Body of pancreas (tissue), 4 donors: ENCODE measurements around the gene AURKAIP1. TPM values are rescaled to one million over a fixed set of nuclear protein-coding genes. Genes with fewer than 3 reads are reported as not detected.

Source experiments
- ATAC-seq: fragments of 150-250 bp; one replicate; pipeline ENCODE4 v1.9.1; 2016
- DNase-seq, 4 donors: peaks; one replicate each; pipeline ENCODE4 v3.0.0-alpha.2; 2019
- H3K27ac ChIP-seq, 4 donors: fragments of 200-600 bp; sonication (generic); 1 replicate in 3 of 4; 2 replicates in 1 of 4; pipeline versions ENCODE4 v1.5.1 to v1.6.1; 2016 to 2019; ENCODE audit warnings: mild to moderate bottlenecking in 1 of 4, mixed read lengths in 1 of 4, moderate library complexity in 1 of 4
- H3K27me3 ChIP-seq, 2 donors: fragments of 200-600 bp; sonication (generic); one replicate each; pipeline ENCODE4 v1.6.0; 2016; ENCODE audit warnings: mild to moderate bottlenecking in 1 of 2
- H3K36me3 ChIP-seq, 2 donors: fragments of 200-600 bp; sonication (generic); replicated peaks in 1 of 2; 2 replicates each; pipeline ENCODE4 v1.5.1; 2016; ENCODE audit warnings: low read depth in 2 of 2; ENCODE audit not compliant: insufficient read depth in 1 of 2
- H3K4me1 ChIP-seq: fragments of 200-600 bp; sonication (generic); one replicate; pipeline ENCODE4 v1.6.0; 2016
- H3K4me3 ChIP-seq, 2 donors: fragments of 200-600 bp; sonication (generic); 1 replicate in 1 of 2; 2 replicates in 1 of 2; pipeline ENCODE4 v1.5.1; 2016 to 2019
- H3K9me3 ChIP-seq, 3 donors: fragments of 200-600 bp; sonication (generic); 1 replicate in 2 of 3; 2 replicates in 1 of 3; pipeline ENCODE4 v1.5.1; 2016
- POLR2A ChIP-seq, 3 donors: fragments of 450-650 bp; IDR thresholded peaks; one replicate each; pipeline ENCODE4 v1.6.1; 2016; ENCODE audit warnings: antibody characterized with exemption in 3 of 3, mild to moderate bottlenecking in 2 of 3
- WGBS, 2 donors: methylation state at CpG; one replicate each; pipeline ENCODE4 v1.1.5; 2017; 5-methylcytosine and 5-hydroxymethylcytosine counted together
- intact Hi-C: fragments of 100-400 bp; cut with DNase I; formaldehyde crosslinking; loops from one replicate; pipeline ENCODE4 v1.15.1; 2023
- total RNA-seq, 2 donors: library from RNA; depleted of rRNA; stranded (reverse); fragments of >200 nt; gene quantifications; one replicate each; pipeline ENCODE4 v1.1.0, GENCODE V29; 2016
- TF ChIP-seq, protein P1 (sequence below), 7 experiments: fragments of 450-650 bp in 4 of 7; fragments of 200-600 bp in 3 of 7; sonication (generic) in 3 of 7; IDR thresholded peaks; one replicate each; pipeline ENCODE4 v1.5.1; 2016 to 2019; ENCODE audit warnings: antibody characterized with exemption in 7 of 7

Gene AURKAIP1
- total RNA-seq, 2 donors from 2014 or later, result 79.4 to 93.7 TPM

DNA sequence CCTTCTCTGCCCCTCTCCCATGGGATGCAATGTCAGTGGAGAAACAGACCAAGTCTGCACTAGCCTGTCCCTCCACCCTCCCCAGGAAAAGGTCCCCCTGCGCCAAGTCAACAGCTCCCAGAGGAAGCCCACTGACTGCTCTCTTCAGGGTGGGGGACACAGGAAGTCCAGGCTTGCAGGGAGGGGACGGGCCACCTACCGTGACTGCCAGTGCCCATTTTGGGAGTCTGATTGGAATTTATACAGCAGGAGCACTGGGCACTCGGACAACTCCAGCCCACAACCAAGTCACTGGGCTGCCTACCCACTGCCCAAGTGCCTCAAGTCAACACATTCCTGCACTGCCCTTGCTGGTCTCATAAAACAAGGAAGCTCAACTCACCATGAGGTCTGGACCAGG lies 18.0 kb upstream of the AURKAIP1 start:
- 100% methylated on average over 1 to 4 of the region's 4 CpGs for WGBS, 2 donors
- Histone ChIP-seq H3K4me3 (no peak overlapping the region), H3K27ac (no peak overlapping the region), H3K4me1 (peaks cover 14% of the 10 kb centered on the region), H3K9me3 (no peaks in the 10 kb centered on the region), H3K27me3 (no peaks in the 10 kb centered on the region), H3K36me3 (peaks cover 34 to 50% of the 10 kb centered on the region in 2 donors)
- TF ChIP-seq, protein P1, sequence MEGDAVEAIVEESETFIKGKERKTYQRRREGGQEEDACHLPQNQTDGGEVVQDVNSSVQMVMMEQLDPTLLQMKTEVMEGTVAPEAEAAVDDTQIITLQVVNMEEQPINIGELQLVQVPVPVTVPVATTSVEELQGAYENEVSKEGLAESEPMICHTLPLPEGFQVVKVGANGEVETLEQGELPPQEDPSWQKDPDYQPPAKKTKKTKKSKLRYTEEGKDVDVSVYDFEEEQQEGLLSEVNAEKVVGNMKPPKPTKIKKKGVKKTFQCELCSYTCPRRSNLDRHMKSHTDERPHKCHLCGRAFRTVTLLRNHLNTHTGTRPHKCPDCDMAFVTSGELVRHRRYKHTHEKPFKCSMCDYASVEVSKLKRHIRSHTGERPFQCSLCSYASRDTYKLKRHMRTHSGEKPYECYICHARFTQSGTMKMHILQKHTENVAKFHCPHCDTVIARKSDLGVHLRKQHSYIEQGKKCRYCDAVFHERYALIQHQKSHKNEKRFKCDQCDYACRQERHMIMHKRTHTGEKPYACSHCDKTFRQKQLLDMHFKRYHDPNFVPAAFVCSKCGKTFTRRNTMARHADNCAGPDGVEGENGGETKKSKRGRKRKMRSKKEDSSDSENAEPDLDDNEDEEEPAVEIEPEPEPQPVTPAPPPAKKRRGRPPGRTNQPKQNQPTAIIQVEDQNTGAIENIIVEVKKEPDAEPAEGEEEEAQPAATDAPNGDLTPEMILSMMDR (IDR thresholded peaks at IDR 0.05), result no peak
- TF ChIP-seq POLR2A (IDR thresholded peaks at IDR 0.05), result no peak
- intact Hi-C loops, result loop anchor here (10.0 kb wide), 1 partner anchor 102 kb away; no protein-coding TSS in a partner anchor
- DNase-seq (no peak), ATAC-seq (no peak)

DNA sequence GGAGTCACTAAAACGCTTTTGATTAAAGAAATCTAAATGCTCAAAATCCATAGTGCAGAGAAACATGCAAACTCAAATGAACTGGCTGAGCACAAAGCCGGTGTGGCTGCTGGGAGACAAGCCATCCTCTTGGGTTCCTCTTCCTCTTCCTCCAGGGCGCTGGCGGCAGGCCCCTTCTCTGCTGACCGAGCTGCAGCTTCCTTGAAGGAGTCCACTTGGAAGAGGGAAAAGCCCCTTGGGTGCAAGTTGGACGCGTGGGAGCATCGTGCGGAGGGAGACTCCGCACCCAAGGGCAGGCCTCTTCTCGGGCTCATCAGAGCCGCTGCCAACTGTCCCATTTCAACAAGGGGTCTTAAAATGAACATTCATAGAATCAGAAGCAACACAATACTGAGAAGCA lies 16.2 kb upstream of the AURKAIP1 start:
- no peak for TF ChIP-seq POLR2A (IDR thresholded peaks at IDR 0.05)
- TF ChIP-seq, protein P1 (IDR thresholded peaks at IDR 0.05), result no peak
- Histone ChIP-seq H3K27me3 (no peaks in the 10 kb centered on the region), H3K27ac (no peak overlapping the region), H3K4me1 (no peaks in the 10 kb centered on the region), H3K9me3 (no peaks in the 10 kb centered on the region), H3K36me3 (peaks cover 49 to 61% of the 10 kb centered on the region in 2 donors), H3K4me3 (no peak overlapping the region)
- ATAC-seq (no peak), DNase-seq (no peak)
- intact Hi-C loops, result loop anchor here (10.0 kb wide), 1 partner anchor 104 kb away; no protein-coding TSS in a partner anchor
- WGBS, 2 donors, result 83 to 96% methylated on average over 12 of the region's 12 CpGs

DNA sequence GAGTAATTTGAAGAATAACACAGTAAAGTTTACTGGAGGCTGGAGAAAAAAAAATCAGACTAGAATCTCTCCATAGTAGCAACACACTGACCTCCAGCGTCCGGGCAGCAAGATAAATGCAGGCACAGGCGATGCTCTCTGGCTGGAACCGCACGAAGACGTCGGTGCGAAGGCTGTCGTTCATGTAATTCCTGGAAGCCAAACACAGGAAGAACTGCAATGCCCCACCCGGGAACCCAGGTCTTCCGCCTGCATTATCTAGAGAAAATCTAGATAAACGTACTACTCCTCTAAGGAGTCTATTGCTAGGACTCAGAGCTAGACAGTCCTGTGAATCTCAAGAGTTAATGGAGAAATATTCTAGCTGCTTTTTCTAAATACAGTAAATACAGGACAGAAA lies 15.7 kb upstream of the AURKAIP1 start:
- H3K4me1 ChIP-seq, result no peaks in the 10 kb centered on the region
- 82 to 86% methylated on average over 12 of the region's 12 CpGs for WGBS, 2 donors
- H3K27ac ChIP-seq, result no peak overlapping the region
- no peak for ATAC-seq
- no peak for DNase-seq
- no peaks in the 10 kb centered on the region for H3K27me3 ChIP-seq
- TF ChIP-seq POLR2A (IDR thresholded peaks at IDR 0.05), result no peak
- TF ChIP-seq, protein P1 (IDR thresholded peaks at IDR 0.05), result no peak
- intact Hi-C loops, result loop anchor here (10.0 kb wide), 1 partner anchor 104 kb away; no protein-coding TSS in a partner anchor
- H3K9me3 ChIP-seq, result no peaks in the 10 kb centered on the region
- H3K36me3 ChIP-seq, result peaks cover 52 to 62% of the 10 kb centered on the region in 2 donors
- H3K4me3 ChIP-seq, result no peak overlapping the region

DNA sequence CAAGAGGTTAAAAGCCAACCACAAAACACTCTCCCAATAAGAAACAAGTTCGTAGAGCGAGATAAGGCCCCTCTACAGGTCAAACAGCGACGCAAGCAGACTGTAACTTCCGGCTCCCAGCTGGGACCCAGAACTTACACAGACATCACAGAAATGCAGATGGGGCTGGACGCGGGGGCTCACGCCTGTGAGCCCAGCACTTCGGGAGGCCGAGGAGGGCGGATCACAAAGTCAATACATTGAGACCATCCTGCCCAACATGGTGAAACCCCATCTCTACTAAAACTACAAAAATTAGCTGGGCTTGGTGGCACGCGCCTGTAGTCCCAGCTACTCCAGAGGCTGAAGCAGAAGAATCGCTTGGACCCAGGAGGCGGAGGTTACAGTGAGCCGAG lies 13.1 kb upstream of the AURKAIP1 start:
- 96 to 97% methylated on average over 13 to 16 of the region's 16 CpGs for WGBS, 2 donors
- no peaks in the 10 kb centered on the region for H3K9me3 ChIP-seq
- TF ChIP-seq, protein P1 (IDR thresholded peaks at IDR 0.05), result no peak
- TF ChIP-seq POLR2A (IDR thresholded peaks at IDR 0.05), result no peak
- H3K36me3 ChIP-seq, result peaks cover 47 to 52% of the 10 kb centered on the region in 2 donors
- no peak for ATAC-seq
- no peaks in the 10 kb centered on the region for H3K27me3 ChIP-seq
- H3K4me3 ChIP-seq, result no peak overlapping the region
- intact Hi-C loops, result no loop called here
- no peak overlapping the region for H3K27ac ChIP-seq
- H3K4me1 ChIP-seq, result no peaks in the 10 kb centered on the region
- DNase-seq, result no peak
